ENCODE measurements around the gene SLC9A9.

DNA sequence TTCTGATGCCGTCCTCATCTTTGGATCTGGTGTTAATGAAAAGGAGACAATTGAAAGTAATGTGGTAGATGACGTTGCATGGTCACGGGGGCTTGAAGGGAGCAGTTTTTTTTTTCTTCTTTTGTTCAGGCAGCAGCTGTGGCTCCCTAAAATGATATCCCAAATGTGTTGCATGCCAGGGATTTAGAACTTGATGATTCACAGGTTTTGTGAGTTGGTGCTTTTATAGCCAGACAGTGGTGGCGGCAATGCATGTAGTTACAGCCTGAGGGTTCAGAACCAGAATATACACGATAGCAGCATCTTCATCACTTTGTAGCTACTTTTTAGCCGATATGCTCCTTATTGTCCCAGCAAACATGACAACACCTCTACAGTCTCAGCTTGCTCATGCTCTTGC, 595.3 kb downstream of the SLC9A9 start:
- TF ChIP-seq, protein P1, sequence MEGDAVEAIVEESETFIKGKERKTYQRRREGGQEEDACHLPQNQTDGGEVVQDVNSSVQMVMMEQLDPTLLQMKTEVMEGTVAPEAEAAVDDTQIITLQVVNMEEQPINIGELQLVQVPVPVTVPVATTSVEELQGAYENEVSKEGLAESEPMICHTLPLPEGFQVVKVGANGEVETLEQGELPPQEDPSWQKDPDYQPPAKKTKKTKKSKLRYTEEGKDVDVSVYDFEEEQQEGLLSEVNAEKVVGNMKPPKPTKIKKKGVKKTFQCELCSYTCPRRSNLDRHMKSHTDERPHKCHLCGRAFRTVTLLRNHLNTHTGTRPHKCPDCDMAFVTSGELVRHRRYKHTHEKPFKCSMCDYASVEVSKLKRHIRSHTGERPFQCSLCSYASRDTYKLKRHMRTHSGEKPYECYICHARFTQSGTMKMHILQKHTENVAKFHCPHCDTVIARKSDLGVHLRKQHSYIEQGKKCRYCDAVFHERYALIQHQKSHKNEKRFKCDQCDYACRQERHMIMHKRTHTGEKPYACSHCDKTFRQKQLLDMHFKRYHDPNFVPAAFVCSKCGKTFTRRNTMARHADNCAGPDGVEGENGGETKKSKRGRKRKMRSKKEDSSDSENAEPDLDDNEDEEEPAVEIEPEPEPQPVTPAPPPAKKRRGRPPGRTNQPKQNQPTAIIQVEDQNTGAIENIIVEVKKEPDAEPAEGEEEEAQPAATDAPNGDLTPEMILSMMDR (IDR thresholded peaks at IDR 0.05; ENCODE audit: poor library complexity, severe bottlenecking), result no peak
- no peak for TF ChIP-seq EZH2 (IDR thresholded peaks at IDR 0.05; ENCODE audit: borderline replicate concordance, insufficient read depth, low read length, poor library complexity, severe bottlenecking)
- no peak for TF ChIP-seq RAD21 (conservative IDR thresholded peaks at IDR 0.05)
- TF ChIP-seq POLR2AphosphoS5 (IDR thresholded peaks at IDR 0.05), result no peak
